Epidermal melanocyte (primary cell): ENCODE measurements around the gene TFAP2E.

Experiments used
- DNase-seq: peaks from one replicate; pipeline ENCODE4 v3.0.0; 2011; ENCODE audit warnings: low spot score; ENCODE audit not compliant: insufficient read length

Gene TFAP2E

DNA sequence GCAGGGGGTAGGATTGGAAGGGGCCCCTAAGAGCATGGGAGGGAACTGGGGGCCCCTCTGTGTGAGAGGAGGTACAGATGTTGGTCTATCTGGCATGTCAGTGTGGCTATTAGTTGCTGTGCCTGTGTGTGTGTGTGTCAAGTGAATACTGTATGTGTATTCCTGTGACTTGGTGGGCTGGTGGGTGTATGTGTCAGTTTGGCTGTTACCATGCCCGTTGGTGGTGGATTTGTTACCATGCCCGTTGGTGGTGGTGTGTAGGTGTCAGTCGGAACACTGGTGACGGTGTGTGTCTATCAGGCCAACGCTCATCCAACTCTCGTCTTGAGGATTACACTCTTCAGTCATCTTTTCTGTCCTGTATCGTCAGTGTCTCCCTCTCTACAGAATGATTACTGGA is 22.6 kb downstream of the TFAP2E start:
- DNase-seq: no peak

DNA sequence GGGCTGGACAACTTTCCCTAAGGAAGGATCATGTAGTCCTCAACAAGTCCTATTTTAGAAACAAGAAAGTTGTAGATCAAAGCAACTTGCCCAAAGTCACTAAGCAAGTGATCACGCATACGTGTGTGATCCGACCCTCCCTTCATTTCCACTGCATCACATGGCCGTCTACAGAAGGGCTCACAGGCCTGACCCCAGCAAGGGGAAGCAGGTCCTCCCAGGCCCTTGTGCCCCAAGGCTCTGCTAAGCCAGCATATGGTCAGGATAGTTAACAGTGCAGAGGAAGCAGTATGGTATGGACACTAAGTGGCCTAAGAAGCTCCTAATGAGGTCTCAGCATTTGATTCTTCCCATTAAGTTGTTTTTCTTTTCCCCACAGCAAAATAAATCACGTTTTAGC is 24.8 kb downstream of the TFAP2E start:
- no peak for DNase-seq

DNA sequence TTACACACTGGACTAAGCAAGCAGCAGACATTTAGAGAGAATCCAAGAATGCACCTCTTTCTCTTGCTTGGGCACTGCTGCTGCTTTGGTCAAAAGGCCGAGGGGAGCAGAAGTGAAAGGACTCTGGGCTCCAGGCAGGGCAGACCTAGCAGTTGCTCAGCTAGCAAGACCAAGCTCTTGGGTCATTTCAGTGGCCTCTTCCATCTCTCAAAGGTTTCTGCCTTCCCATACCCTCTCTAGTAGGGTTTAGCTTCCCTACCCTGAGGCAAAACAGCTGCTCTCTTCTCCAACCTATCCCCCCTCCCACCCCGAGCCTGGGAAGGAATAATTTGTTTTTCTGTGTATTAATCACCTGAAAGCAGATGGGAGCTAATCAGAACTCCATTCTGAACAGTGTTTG is 25.8 kb downstream of the TFAP2E start:
- DNase-seq: no peak

DNA sequence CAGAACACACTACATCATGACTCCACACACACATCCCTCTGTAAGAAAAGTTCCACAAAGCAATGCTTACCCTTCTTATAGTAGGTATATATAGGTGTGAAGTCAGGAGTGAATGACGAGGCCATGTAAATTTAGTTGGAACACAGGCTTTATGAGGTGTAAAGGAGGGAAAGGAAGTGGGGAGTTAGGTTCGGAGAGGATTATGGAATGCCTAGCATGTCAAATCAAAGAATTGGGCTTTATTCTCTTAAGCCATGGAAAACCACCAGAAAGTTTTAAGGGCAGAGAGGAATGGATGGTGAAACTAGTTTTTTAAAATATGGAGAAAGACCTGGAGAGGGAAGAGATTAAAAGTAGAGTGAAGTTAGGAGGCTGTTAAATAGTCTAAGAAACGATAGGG is 26.3 kb downstream of the TFAP2E start:
- DNase-seq: no peak

DNA sequence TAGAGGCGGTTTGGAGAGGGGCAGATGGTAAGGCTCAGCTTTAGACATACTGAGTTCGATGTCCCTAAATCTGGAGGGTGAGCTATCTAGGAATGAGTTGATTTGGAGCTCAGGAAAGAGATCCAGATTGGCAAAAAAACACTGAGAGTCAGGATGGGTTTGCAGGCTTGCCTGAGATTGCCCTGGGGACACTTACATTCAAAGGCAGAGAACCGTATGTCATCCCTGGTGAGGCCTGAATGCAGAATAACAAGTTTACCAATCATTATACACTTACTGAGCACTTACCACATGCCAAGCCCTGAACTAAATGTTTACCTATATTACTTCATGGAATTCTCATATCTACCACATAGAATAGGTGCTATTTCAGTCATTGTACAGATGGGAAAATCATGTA is 27.5 kb downstream of the TFAP2E start:
- DNase-seq: no peak

DNA sequence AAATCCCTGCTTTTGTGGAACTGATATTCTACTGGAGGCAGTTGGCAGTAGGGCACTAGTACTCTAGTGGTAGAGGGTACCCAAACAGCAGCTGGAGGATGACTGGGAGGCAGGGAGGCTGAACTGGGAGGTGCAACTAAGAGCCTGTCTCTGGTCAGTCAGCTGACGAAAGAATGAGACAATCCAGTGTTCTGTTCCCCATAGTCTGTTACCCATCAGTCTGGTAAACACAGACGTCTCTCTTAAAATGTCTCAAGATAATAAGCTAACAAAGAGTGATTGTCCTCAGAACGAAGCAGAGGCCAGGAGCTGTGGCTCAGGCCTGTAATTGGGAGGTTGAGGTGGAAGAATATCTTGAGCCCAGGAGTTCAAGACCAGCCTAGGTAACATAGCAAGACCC is 30.4 kb downstream of the TFAP2E start:
- DNase-seq: peak; percentile 69

DNA sequence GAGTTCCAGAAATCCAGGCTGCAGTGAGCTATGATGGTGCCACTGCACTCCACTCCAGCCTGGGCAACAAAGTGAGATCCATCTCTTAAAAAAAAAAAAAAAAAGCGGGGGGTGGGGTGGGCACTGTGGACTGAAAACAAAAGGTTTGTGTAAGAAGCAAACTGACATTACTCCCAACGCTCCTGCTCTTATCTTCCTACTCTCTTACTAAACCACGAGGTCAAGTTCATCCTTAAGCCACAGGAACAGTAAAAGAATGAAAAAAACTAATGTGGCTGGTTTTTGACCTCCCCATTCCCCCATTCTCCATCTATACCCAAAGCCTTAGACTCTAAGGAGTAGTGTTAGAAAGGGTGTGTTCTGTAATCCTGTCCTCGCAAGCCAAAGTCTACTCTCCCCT is 30.8 kb downstream of the TFAP2E start:
- DNase-seq: no peak

DNA sequence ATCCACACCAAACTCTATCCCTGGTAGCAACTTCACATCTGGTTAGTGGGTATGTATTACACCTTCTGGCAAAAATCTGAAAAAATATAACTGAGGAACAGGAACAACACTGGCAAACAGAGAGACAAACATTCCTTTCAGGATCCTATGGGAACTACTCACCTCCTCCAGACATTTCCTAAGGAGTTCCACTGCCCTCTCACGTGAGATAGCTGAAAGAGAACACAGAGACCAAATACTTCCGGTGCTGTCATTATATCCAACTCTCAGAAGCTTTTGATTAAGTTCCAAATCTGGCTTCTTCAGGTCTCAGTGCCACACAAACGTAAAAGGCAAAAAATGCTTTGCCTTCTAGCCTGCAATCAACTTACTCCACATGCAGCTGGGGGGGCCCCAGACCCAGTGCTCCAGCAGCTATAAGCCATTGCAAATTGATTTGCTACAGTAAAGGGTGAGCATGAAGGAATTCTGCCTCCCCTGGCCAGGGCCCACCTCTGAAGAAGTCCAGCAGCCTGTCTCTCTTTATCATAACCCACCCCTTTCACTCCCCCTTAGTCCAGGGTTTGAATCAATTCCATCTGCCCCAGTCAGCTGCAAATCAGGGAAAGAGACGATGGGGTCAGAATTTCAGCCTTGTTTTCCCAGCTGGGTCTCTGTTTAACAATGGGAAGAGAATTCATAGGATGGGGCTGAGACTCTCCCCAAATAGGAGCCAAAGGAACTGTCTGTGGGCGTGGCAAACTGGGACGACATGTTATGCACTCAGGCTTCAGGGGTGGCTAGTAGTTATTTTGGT is 32.2 kb downstream of the TFAP2E start:
- no peak for DNase-seq

DNA sequence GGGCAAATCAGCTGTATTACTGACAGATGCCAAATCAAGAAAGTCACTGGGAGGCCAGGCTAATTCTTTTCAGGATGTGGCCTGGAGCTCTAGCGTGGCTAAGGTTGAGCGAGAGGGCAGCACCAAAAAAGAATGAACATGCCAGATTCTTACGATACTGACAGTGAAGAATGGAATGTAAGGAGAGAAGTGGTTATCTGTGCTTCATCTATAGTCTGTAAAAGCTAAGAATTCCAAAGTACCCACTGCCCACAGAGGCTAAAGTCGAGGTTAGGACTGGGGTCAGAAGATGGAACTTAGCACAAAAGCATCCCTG is 32.7 kb downstream of the TFAP2E start:
- DNase-seq: peak; percentile 59

DNA sequence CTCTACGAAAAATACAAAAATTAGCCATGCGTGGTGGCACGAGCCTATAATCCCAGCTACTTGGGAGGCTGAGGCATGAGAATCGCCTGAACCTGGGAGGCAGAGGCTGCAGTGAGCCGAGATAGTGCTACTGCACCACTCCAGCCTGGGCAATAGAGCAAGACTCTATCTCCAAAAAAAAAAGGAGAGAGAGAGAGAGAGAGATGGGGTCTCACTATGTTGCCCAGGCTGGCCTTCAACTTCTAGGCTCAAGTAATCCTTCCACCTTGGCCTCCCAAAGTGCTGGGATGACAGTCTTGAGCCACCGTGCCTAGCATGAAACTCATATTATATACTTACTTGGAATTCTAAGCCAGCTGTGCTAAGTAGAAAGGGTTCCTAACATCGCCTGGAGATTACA is 38.5 kb downstream of the TFAP2E start:
- DNase-seq: no peak

DNA sequence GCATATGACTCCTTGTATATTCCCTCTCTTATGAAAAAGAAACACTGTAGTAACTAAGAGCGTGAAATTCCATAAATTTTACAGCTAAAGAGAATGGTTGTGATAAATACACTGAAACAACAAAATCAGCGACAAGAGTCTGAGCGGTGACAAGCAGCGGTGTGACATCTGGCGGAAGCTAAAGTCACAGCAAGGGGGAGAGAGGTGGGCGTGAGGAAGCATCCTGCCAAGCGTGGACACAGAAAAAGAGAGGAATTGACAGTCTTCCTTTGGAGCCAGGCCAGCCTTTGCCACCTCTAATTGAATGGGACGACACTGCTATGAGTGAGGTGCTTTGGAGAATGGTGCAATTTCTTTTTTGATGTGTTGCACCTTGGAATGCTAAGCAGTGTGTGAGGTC is 42.3 kb downstream of the TFAP2E start:
- DNase-seq: no peak

DNA sequence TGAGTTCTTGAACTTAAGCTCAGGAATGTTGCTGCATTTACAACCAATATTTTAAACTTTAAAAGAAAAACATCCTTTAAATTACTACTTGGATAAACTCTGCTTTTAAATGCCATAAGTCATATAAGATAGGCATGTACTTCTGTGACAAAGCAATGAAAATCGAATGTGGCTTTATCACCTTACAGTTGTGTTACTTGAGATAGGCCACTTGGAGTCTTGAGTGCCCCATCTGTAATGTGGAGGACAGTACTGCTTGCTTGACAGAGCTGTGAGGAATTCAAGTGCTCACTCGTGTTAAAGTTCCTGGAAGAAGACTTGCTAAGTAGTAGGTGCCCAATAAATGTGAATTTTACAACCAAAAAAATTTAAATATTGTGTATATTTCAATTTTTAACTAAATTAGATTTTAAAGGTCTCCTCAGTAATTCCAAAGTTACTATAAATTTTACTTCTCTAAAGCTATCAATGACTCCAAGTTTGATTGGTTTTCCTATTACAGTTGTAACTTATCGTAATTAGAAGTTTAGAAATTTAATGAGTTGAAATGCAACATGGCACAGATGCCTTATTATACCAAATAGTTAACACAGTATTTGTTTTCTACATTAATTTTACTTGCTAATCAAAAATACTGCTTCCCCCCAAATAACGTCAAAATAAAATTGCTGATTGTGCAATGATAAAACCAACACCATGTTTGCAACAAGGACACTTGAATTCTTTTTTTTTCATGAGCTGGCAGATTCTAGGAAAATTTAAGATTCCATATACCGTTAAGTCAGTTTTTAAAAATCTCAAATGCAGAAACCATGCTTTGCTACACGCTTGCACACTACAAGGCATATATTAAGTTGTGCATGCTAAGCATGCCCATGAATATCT is 46.4 kb downstream of the TFAP2E start:
- DNase-seq: no peak

DNA sequence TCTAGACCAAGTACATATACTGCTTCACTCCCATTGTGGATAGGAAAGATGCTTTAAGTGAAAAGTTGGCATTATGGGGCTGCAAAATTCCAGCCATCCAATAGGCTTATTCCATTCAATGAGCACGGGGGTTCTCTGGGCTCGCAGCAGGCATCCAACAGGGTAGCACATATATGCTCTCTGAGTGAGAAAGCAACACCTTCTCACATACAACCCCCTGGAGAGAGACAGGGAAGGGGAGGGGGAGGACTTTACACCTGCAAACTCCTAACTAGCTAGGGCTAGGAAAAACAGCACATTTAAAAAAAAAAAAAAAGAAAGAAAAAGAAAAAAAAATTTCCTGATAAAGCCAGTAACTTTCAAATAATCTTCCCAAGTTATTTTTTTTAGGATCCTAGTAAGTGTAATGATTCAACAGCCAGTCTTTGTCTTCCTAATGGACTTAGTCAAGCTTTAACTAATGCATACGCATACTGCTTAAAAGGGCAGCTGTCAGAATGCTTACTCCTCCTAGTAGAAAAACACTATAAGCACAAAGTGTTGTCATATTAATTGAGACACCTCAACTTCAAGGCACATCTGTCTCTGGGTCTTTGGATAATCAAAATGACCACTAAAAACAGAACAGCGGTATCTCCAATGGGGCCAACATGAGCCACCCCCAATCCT is 49.5 kb downstream of the TFAP2E start:
- no peak for DNase-seq

DNA sequence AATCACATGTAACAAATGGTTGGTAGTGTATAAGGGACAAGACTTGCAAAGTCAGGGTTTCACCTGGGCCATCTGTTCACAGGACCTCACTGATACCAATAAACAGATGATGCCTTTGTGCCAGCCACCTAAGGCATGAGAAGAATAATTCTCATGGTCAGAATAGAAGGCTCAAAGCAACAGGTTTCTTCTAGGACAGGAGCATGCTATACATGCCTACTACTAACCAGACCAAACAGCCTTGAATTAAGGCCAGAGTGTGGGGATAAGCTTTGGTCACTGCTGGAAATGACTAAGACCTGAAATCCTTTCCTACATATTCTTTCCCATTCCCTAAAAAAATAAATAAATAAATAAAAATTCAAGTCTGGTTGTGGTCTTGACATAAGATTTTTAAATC is 50.7 kb downstream of the TFAP2E start:
- no peak for DNase-seq

DNA sequence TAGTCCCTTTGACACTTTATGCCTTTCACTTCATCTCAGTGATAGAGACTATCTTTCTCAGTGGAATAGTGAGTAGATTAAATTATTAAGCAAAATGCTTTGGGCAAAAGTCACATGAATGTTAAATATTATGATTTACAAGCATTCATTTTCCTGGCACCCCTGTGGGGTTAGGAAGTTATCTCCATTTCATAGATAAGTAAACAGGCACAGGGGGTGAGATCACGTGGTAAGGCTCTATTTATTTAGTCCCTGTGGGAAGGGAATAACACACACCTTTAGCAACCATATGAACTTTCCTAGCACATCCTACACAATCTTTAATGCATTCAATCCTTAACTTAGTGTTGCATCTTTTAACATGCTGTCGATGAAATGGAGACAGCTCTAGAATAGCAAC is 55.9 kb downstream of the TFAP2E start:
- DNase-seq: no peak

DNA sequence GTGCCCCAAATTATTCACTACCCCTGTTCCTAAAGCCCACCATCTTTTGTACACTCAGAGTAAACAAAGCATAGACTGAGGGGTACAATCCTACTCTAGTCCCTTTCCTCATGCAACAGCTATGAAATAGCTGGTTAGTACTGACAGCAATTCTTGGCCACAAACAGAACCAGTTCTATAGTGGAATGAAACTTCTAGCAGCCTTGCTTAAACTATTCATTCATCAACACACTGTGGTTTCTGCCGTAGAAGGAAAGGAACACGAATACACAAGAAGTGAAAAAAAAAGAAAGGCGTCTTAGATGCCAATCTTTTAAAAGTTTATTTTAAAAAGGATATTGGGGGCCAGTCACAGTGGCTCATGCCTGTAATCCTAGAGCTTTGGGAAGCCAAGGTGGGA is 58.3 kb downstream of the TFAP2E start:
- no peak for DNase-seq

DNA sequence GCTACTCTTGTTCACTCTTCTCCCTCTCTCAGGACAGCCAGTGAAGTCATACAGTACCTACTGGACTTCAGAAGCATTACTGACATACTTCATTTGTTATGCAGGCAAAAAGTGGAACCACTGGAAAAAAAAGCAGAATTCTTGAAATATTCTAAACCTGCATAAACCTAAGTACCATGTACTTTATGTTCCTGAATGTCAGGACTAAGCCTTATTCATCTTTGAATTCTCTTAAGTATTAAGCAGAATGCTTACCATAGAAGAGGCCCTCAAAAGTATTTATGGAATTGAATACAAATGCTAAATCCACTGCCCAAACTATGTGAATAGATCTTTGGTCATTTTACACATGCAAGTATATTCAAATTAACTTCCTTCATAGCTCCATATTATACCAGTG is 60.4 kb downstream of the TFAP2E start:
- no peak for DNase-seq

DNA sequence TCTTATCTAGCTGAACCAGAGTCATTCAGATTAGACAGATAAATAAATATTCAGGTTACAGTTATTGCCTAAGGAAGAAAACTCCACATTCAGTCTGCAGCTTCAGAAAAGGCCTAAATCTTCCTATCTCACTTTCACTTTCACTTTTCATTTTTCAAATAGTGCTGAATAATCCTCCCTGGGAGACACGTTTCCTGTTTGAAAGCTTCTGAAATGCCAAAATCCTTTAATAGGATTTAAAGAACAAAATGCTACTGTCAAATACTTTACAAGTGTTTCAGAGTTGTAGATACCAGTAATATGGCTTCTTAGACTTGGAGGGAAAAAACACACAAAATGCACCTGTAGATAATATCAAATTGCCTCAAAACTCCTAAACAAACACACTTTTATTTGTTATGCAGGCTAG is 64.3 kb downstream of the TFAP2E start:
- DNase-seq: no peak

DNA sequence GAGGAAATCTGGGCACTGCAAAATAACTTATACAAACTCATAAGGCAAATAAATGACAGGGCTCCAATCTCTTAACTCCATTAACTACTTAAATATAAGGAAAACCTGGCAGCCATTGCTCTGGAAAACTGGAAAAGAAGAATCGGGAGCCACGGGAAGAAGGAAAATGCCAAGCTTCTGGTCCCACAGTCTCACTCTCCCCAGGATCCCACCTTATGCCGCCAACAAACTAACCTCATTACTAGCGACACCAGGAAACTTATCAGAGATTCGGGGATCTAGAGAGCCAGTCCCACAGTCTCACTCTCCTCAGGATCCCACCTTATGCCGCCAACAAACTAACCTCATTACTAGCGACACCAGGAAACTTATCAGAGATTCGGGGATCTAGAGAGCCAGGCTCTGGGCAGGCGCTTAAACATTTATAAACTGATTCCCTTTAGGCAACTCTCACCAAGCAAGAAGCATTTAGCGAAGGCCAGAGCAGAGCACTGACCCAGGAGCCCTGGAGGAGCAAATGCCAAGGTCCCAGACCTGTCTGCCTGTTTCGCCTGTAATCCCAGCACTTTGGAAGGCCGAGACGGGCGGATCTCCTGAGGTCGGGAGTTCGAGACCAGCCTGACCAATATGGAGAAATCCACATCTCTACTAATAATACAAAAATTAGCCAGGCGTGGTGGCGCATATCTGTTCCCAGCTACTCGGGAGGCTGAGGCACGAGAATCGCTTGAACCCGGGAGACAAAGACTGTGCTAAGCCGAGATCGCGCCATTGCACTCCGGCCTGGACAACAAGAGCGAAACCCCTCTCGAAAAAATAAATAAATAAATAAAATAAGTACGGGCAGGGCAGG is 67.5 kb downstream of the TFAP2E start:
- no peak for DNase-seq

DNA sequence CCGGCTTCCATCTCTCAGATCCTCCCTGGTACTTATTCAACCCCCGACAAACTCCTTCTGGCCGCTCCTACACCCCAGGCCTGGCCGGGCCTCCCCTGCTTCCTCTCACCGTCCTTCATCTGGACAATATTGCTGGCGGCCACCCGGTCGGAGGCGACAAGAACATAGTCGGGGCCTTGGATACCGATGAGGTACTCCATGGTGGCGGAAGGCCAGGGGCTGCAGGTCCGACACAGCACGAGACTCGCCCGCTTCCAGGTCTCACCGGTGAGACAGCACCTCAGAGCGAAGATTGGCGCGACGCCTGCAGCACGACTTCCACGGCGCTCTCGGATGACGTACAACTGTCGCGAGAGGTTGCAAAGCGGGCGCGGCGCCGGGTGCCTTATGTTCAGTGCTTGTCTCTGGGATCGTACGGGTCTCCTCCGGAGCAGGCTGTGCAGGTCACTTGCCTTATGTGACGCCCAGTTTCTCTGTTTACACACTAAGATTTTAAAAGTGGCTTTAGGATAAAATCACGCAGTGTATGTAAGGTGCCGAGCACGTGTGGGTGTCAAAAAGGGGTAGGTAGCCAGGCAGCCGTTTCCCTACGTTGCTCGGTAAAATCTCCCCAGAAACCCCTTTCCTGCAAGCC is 68.2 kb downstream of the TFAP2E start, which contains the start of gene PSMB2:
PSMB2 (minus strand) TSS at position 294 of the 634 bp plus-strand sequence; CDS start at position 200, 94 bp downstream.
- DNase-seq: peak; percentile 88

DNA sequence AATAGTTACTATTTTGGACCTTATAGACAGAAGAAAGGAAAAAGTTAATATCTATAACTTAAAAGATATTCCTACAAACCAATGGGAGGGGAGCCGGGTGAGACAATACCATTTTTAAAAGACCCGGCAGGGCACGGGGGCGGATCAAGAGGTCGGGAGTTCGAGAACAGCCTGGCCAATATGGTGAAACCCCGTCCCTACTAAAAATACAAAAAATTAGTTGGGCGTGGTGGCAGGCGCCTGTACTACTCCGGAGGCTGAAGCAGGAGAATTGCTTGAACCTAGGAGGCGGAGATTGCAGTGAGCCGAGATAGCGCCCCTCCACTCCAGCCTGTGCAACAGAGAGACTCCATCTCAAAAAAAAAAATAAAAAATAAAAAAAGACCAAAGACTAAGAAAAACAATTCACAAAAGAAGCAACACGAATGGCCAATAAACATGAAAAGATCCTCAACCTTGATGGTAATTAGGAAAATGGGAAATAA is 69.4 kb downstream of the TFAP2E start:
- DNase-seq: no peak
